Measurements from ENCODE around the gene LRRC74A. TPM values are rescaled to one million over a fixed set of nuclear protein-coding genes. Genes with fewer than 3 reads are reported as not detected.

The LRRC74A gene
- total and polyA plus RNA-seq, 2 donors (not counting 3 experiments of a cell fraction or from before 2014, with no cell fraction given), result not detected

GRCh38 chr14:76793956-76794355, 32.3 kb upstream of the LRRC74A start:
- dilution Hi-C loops (cut with MboI; ENCODE audit: extremely low pct_ligation_motif_present, low sequenced_read_pairs), result no loop called here
- CTCF ChIA-PET, result no interaction called here

More at GRCh38 chr14:76793956-76794355, 32.3 kb upstream of the LRRC74A start:
- POLR2A ChIA-PET, result no interaction called here
- Histone ChIP-seq H4K20me1 (replicated peaks; ENCODE audit: control insufficient read depth, extremely low read depth, insufficient read depth, low read length) (no peaks in the 10 kb centered on the region), H3K4me3 (replicated peaks in 1 of 3; ENCODE audit: insufficient read depth in 1 of 3, low read depth in 1 of 3, low read length in 3 of 3) (no peak overlapping the region), H3K9me1 (replicated peaks; ENCODE audit: control insufficient read depth, extremely low read depth, insufficient read depth, low read length) (no peaks in the 10 kb centered on the region), H3K36me3 (ENCODE audit: control insufficient read depth in 2 of 2, extremely low read depth in 1 of 2, insufficient read depth in 2 of 2, low read length in 2 of 2) (peaks cover 6 to 17% of the 10 kb centered on the region in 2 experiments), H3K27ac (ENCODE audit: insufficient read depth, low read depth, low read length) (no peak overlapping the region), H3K4me1 (ENCODE audit: control insufficient read depth, extremely low read depth, insufficient read depth, low read length) (no peaks in the 10 kb centered on the region), H2AFZ (ENCODE audit: low read depth, low read length) (no peak overlapping the region), H3K4me2 (ENCODE audit: insufficient read depth, low read length) (no peak overlapping the region), H3K9ac (replicated peaks; ENCODE audit: extremely low read depth, insufficient read depth, low read length) (no peak overlapping the region), H3K79me2 (ENCODE audit: control insufficient read depth, insufficient read depth, low read length) (no peaks in the 10 kb centered on the region), H3K9me3 (replicated peaks; ENCODE audit: control insufficient read depth, insufficient read depth, low read length) (no peaks in the 10 kb centered on the region), H3K27me3 (ENCODE audit: control insufficient read depth in 2 of 2, insufficient read depth in 2 of 2, low read length in 2 of 2) (no peaks in the 10 kb centered on the region)
- DNase-seq (ENCODE audit: low read depth, low spot score), result no peak
- TF ChIP-seq GATA2 (IDR thresholded peaks at IDR 0.05; ENCODE audit: insufficient read depth, insufficient read length, low read depth, low read length) (no peak), POLR2AphosphoS5 (IDR thresholded peaks at IDR 0.05; ENCODE audit: insufficient read depth, low read depth, low read length) (no peak), MAX (IDR thresholded peaks at IDR 0.05; ENCODE audit: insufficient read depth, insufficient read length) (no peak), MYC (IDR thresholded peaks at IDR 0.05; ENCODE audit: low read depth, low read length) (no peak), CTCF (IDR thresholded peaks at IDR 0.05; ENCODE audit: extremely low read depth in 1 of 2, insufficient read depth in 1 of 2, low read depth in 1 of 2, low read length in 2 of 2) (no peak), JUN (IDR thresholded peaks at IDR 0.05; ENCODE audit: borderline replicate concordance, insufficient read depth, insufficient read length, low read depth) (no peak), FOS (IDR thresholded peaks at IDR 0.05; ENCODE audit: borderline replicate concordance, insufficient read depth, low read length) (no peak), EZH2 (IDR thresholded peaks at IDR 0.05; ENCODE audit: borderline replicate concordance, low read depth, low read length, severe bottlenecking) (no peak), POLR2A (IDR thresholded peaks at IDR 0.05; ENCODE audit: low read depth, low read length) (no peak)
- BruUV-seq (replicated peaks), result no TSS peak
- FAIRE-seq, result no peak
- intact Hi-C loops (cut with micrococcal nuclease), result no loop called here

Data from endothelial cell of umbilical vein (primary cell).